GM12874 (cell line): ENCODE results near the gene PDXP.

Experiments used
- TF ChIP-seq, protein P1 (sequence below): IDR thresholded peaks from 2 replicates; pipeline ENCODE4 v1.5.1; 2011; ENCODE audit warnings: low read depth, mild to moderate bottlenecking, control low read depth, low read length, moderate library complexity; ENCODE audit not compliant: insufficient read depth

Gene PDXP

DNA sequence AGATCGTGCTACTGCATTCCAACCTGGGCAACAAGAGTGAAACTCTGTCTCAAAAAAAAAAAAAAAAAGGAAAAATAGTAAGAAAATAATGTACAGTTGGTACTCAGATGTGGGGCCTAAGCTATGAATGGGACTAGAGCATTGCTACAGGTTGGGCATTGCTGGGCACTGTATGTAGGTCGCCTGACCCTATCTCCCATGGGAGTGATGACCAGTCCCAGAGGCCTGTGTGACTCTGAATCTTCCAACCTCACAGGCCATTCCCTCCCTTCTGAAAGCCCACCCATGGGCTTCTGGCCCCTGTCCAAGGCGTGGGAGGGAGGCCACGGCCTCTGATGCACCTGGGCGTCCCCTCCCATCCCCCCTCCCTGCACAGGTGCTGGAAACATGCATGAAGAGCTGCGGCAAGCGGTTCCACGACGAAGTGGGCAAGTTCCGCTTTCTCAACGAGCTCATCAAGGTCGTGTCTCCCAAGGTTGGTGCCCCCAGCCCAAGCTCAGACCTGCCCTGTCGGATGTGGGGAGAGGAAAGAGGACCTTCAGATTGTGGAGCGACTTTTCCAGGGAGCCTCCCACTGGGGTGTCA is 40.4 kb upstream of the PDXP start:
- TF ChIP-seq, protein P1, sequence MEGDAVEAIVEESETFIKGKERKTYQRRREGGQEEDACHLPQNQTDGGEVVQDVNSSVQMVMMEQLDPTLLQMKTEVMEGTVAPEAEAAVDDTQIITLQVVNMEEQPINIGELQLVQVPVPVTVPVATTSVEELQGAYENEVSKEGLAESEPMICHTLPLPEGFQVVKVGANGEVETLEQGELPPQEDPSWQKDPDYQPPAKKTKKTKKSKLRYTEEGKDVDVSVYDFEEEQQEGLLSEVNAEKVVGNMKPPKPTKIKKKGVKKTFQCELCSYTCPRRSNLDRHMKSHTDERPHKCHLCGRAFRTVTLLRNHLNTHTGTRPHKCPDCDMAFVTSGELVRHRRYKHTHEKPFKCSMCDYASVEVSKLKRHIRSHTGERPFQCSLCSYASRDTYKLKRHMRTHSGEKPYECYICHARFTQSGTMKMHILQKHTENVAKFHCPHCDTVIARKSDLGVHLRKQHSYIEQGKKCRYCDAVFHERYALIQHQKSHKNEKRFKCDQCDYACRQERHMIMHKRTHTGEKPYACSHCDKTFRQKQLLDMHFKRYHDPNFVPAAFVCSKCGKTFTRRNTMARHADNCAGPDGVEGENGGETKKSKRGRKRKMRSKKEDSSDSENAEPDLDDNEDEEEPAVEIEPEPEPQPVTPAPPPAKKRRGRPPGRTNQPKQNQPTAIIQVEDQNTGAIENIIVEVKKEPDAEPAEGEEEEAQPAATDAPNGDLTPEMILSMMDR, result no peak

DNA sequence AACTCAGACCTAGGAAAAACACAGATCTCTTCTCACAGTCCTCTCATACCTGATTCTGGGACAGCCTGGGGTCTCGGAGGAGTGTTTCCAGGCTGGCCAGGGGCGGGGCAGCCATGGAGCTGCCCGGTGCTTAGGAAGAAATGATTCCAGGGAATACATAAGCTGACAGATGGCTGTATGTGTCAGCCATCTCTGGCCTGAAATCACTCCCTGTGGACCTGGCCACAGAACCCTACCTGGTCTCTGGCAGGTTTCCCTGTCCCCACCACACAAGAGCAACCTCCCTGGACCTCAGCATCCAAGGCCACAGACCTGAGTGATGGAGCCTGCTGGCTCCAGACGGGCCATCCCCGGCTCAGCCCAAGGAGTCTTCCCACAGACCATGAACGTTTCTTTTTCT is 39.8 kb upstream of the PDXP start:
- TF ChIP-seq, protein P1, result no peak

DNA sequence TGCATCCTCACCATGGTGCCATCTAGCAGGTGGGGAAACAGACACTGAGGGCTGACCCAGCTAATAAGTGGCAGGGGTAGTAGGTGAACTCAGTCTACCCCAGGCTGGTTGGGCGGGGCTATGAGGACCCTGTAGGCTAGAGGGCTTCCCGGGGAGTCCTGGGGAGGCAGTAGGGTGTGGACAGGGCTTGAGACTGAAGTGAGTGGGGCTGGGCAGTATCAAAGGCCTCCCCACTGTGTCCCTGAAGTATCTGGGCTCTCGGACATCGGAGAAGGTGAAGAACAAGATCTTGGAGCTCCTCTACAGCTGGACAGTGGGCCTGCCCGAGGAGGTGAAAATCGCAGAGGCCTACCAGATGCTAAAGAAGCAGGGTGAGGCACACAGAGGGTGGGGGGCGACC is 38.5 kb upstream of the PDXP start:
- TF ChIP-seq, protein P1, result no peak

DNA sequence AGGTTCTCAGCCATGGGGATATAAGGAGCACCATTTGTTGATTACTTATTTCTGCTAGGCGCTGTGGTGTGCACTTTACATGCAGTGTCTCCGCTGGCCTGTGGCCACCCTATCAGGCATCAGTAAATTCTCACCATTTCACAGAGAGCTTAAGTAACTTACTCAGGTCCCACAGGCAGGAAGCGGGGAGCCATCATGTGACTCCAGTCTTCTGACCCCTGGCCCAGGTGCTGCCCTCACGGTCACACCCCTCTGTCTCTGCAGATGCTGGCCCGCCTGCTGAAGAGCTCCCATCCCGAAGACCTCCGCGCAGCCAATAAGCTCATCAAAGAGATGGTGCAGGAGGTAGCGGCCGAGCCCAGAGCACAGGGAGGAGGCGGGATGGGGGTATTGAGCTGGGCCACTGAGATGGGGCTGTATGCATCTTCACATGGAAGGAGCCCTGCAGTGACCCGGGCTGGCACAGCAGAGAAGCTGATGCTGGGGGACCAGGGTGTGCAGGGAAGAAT is 37.1 kb upstream of the PDXP start:
- TF ChIP-seq, protein P1, result no peak

DNA sequence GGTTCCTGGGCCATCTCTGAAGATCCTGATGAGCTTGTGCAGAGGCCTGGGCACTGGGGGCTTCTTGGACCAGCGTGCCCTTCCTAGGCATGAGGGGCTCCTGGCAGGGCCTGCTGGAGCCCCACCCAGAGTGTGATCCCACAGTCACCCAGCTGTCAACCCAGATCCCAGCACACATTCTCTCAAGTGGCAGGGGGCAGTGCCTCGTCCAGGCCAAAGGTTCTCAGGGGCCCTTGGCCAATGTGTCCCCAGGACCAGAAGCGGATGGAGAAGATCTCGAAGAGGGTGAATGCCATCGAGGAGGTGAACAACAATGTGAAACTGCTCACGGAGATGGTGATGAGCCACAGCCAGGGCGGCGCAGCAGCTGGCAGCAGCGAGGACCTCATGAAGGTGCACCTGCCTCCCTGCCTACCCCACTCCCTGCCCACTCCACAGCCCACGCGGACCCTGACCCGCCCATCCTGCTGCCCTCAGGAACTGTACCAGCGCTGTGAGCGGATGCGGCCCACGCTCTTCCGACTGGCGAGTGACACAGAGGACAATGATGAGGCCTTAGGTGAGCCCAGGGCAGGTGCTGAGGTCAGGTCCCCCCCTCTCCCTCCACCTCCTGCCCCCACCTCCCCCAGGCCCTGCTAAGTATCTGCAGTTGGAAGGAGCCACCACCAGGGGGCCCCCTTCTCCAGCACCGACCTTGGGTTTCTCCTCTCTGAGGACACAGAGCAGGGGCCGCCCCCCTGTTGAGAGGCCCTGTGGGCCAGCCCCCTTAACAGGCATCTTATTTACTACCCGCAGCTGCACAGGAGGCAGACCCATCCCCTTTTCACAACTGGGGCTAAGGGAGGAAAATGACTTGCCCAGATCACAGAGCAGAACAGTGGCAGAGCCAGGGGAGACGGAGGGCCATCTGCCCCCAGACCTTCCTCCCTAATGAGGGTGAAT is 35.2 kb upstream of the PDXP start:
- TF ChIP-seq, protein P1, result peak; percentile 84

DNA sequence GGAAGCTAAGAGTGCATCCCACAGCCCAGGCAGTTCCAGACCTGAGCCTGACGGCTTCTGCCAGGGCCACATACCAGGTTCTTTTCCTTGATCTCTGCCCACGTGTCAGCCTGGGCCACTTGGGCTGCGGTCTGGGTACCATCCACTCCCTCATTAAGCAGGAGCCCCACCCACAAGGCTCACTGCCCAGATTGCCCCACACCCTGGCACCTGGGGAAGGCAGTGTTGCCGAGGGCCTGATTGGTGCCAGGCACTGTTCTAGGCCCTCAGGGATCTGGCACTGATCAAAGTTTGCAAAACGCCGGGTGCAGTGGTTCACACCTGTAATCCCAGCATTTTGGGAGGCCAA is 34.5 kb upstream of the PDXP start:
- TF ChIP-seq, protein P1, result no peak

DNA sequence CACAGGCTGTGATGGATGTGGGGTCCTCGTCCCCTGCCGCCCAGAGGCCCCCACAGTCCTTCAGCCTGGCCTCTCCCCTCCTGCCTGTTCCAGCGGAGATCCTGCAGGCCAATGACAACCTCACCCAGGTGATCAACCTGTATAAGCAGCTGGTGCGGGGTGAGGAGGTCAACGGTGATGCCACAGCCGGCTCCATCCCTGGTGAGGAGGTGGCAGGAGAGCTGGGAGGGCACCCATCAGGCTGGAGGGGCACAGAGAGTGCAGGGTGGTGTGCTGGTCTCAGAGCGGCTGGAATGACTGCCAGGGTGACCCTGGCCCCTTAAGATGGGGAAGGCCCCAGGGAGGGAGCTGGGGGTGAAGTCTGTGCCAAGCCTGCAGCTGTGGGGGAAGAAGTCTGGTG is 33.6 kb upstream of the PDXP start:
- TF ChIP-seq, protein P1, result no peak
